AG09319 (cell line): ENCODE results near the gene GOLGA7B.
A peak's percentile ranks its signal among the peaks of the same experiment; 100 is the strongest.

Experiments
- DNase-seq: peaks from one replicate; pipeline ENCODE4 v3.0.0-alpha.2; 2010; ENCODE audit warnings: low read depth; ENCODE audit errors: extremely low read depth
- CTCF ChIP-seq: IDR thresholded peaks from 2 replicates; pipeline ENCODE4 v1.5.1; 2011; ENCODE audit warnings: low read depth, mild to moderate bottlenecking, inconsistent platforms, low read length, moderate library complexity

The GOLGA7B gene

GRCh38 chr10:97880109-97880508 is 30.5 kb downstream of the GOLGA7B start:
- DNase-seq: no peak
- TF ChIP-seq CTCF: no peak

- peak; percentile 4 for DNase-seq
- no peak for TF ChIP-seq CTCF
Measured at GRCh38 chr10:97882142-97883091, 32.8 kb downstream of the GOLGA7B start.

GRCh38 chr10:97883092-97883485 is 33.4 kb downstream of the GOLGA7B start:
- no peak for DNase-seq
- TF ChIP-seq CTCF: no peak

- no peak for DNase-seq
- TF ChIP-seq CTCF: no peak
Measured at GRCh38 chr10:97886286-97886685, 36.6 kb downstream of the GOLGA7B start.

- no peak for TF ChIP-seq CTCF
- DNase-seq: no peak
Measured at GRCh38 chr10:97887399-97887798, 37.8 kb downstream of the GOLGA7B start.

GRCh38 chr10:97888134-97888533 is 38.5 kb downstream of the GOLGA7B start:
- TF ChIP-seq CTCF: no peak

GRCh38 chr10:97888641-97889262 is 39.1 kb downstream of the GOLGA7B start:
- no peak; the same call in 1 of the 2 replicates for TF ChIP-seq CTCF
- peak; percentile 18 for DNase-seq

More at GRCh38 chr10:97888134-97888533, 38.5 kb downstream of the GOLGA7B start:
- no peak for DNase-seq
